HUES48 (cell line): Measurements from ENCODE around the gene TOLLIP.
"Not testable (repeated sequence)": the region's sequence is repeated elsewhere in the genome, so short reads cannot be mapped to it uniquely, and the experiment has no call there.

Source experiments
- H3K27ac ChIP-seq: one replicate; pipeline ENCODE4 v1.7.0; 2013; ENCODE audit warnings: low read depth, low read length, inconsistent platforms
- H3K27me3 ChIP-seq: 2 replicates; pipeline ENCODE4 v1.6.1; 2013; ENCODE audit warnings: mild to moderate bottlenecking, low read length; ENCODE audit not compliant: control insufficient read depth, insufficient read depth
- H3K36me3 ChIP-seq: 2 replicates; pipeline ENCODE4 v1.6.1; 2013; ENCODE audit warnings: low read length; ENCODE audit not compliant: control insufficient read depth, insufficient read depth
- H3K4me1 ChIP-seq: 2 replicates; pipeline ENCODE4 v1.6.1; 2013; ENCODE audit warnings: mild to moderate bottlenecking, low read length; ENCODE audit not compliant: control insufficient read depth, insufficient read depth
- H3K4me3 ChIP-seq: 2 replicates; pipeline ENCODE4 v1.5.1; 2013; ENCODE audit warnings: mild to moderate bottlenecking, low read depth, low read length
- H3K9ac ChIP-seq: 2 replicates; pipeline ENCODE4 v1.6.1; 2013; ENCODE audit warnings: mild to moderate bottlenecking, low read depth, low read length, moderate library complexity
- H3K9me3 ChIP-seq: 2 replicates; pipeline ENCODE4 v1.6.1; 2013; ENCODE audit warnings: low read length; ENCODE audit not compliant: control insufficient read depth, insufficient read depth

TOLLIP gene

DNA sequence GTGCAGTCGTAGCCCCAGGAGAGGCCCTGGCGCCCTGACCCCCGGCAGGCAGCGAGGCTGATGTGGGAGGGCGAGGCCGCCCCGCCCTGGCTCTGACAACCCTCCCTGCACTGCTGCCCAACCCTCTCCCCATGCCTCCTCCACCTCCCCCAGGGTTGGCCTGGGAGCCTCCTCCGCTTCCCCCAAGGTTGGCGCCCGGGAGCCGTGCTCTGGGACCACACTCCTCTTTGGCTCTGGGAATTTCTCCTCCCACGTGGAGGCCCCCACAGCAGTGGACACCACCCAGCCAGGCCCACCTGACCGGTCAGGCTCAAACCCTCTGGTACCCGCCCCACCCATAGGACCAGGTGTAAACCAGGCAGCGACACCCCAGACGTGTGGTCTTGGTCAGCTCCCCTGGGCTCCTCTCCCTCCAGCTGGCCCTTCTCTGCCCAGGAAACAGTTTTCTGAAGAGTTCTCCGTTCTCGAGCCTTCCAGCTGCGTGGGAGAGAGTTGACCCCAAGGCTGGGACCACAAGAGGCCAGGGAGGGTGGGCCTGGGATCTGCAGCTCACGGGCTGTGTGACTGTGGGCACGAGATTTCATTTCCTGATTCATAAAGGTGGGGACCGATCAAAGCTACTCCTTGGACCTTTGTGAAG lies 40.8 kb upstream of the TOLLIP start:
- H3K9ac ChIP-seq: no peak overlapping the region
- no peaks in the 10 kb centered on the region for H3K36me3 ChIP-seq
- no peaks in the 10 kb centered on the region for H3K27me3 ChIP-seq
- no peak overlapping the region for H3K27ac ChIP-seq
- H3K9me3 ChIP-seq: no peaks in the 10 kb centered on the region
- H3K4me3 ChIP-seq: no peak overlapping the region
- no peaks in the 10 kb centered on the region for H3K4me1 ChIP-seq

GRCh38 chr11:1349327-1350041 lies 40.1 kb upstream of the TOLLIP start:
- H3K27ac ChIP-seq: no peak overlapping the region
- H3K27me3 ChIP-seq: no peaks in the 10 kb centered on the region
- H3K9ac ChIP-seq: no peak overlapping the region
- H3K4me1 ChIP-seq: no peaks in the 10 kb centered on the region
- no peaks in the 10 kb centered on the region for H3K36me3 ChIP-seq
- H3K4me3 ChIP-seq: no peak overlapping the region
- no peaks in the 10 kb centered on the region for H3K9me3 ChIP-seq

GRCh38 chr11:1348796-1349326 lies 39.4 kb upstream of the TOLLIP start:
- H3K4me3 ChIP-seq: no peak overlapping the region
- H3K36me3 ChIP-seq: no peaks in the 10 kb centered on the region
- H3K27ac ChIP-seq: no peak overlapping the region
- H3K27me3 ChIP-seq: no peaks in the 10 kb centered on the region
- H3K9ac ChIP-seq: no peak overlapping the region
- no peaks in the 10 kb centered on the region for H3K9me3 ChIP-seq
- H3K4me1 ChIP-seq: no peaks in the 10 kb centered on the region

DNA sequence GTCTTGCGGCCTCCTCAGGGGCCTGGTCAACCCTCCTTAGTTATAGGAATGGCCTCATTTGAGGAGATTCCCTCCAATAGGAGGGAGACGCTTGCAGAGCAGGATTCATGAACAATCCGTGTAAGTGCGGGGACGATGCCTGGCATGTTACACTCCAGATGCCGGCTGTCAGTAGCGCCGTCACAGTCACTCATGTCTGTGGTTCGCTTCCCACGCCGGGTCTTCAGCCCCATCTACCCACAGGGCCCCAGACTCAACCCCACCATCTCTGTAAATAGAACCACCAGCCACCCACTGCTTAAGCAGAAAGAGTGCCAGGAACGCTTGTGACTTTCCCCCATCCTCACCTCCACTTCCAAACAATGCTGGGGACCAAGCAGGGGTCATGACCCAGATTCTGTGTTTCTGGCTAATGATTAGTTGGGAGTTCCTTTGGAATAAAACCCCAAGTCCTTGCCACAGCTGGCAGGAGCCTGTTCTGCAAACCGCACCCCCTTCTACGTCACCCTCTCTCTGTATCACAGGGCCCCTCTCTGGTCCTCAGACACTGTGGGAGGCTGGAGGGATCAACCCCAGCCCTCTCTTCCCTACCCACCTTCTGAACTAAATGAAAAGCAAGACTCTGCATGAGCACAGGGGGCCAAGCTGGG lies 38.8 kb upstream of the TOLLIP start:
- H3K27me3 ChIP-seq: no peaks in the 10 kb centered on the region
- H3K9me3 ChIP-seq: no peaks in the 10 kb centered on the region
- H3K36me3 ChIP-seq: no peaks in the 10 kb centered on the region
- no peak overlapping the region for H3K9ac ChIP-seq
- H3K27ac ChIP-seq: no peak overlapping the region
- no peak overlapping the region for H3K4me3 ChIP-seq
- H3K4me1 ChIP-seq: no peaks in the 10 kb centered on the region

GRCh38 chr11:1347411-1347999 lies 38.1 kb upstream of the TOLLIP start:
- H3K4me1 ChIP-seq, H3K27me3 ChIP-seq, H3K36me3 ChIP-seq, H3K4me3 ChIP-seq, H3K9me3 ChIP-seq, H3K9ac ChIP-seq, H3K27ac ChIP-seq: not testable (repeated sequence)

DNA sequence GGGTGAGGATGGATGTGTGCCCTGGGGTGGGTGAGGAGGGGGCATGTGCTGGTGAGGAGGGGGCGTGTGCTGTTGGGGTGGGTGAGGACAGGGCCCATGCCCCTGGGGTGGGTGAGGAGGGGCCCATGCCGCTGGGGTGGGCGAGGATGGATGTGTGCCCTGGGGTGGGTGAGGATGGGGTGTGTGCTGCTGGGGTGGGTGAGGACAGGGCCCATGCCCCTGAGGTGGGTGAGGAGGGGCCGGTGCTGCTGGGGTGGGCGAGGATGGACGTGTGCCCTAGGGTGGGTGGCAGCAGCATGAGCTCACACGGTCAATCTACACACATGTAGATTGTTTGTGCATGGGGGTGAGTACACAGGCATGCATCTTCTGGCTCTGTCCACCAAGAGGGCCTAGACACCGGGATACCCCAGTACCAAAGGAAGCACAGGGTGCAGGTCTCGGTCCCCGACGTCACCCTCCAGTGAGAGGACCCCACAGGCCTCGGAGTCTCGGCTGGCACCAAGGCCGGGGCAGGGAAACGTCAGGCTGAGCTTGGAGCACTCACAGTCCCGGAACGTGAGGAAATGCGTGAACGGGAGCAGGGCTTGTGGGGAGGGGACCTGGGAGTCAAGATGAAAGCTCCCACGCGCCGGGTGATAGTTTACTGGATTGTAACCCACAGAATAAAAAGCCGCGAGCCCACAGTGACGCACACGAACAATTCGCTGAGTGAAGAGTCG lies 37.4 kb upstream of the TOLLIP start:
- Histone ChIP-seq H3K27ac (no peak overlapping the region), H3K27me3 (no peaks in the 10 kb centered on the region)

DNA sequence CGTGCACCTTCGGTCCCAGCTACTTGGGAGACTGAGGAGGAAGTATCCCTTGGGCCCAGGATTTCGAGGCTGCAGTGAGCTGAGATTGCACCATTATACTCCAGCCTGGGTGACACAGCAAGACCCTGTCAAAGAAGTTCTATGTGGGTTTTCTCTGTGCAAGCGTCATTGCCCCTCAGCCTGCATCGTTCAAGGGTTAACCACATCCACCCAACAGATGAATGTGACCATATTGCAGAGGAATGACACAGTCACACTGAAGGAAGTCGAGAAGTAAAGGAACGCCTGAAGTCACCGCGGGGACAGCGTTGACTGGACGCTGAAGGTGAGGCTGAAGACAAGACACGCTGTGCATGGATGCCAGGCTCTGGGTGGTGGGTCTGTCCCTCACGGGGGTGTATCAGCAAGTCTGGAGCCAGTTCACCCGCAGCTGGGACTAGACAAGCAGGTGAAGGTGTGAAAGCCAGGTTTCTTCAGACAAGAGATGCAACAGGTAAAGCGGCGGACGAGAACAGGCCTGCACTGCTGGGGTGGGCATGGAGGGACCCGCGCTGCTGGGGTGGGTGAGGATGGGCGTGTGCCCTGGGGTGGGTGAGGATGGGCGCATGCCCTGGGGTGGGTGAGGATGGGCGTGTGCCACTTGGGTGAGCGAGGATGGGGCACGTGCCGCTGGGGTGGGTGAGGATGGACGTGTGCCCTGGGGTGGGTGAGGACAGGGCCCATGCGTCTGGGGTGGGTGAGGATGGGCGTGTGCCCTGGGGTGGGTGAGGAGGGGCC lies 36.5 kb upstream of the TOLLIP start:
- H3K4me1 ChIP-seq: no peaks in the 10 kb centered on the region
- H3K27me3 ChIP-seq: no peaks in the 10 kb centered on the region
- H3K36me3 ChIP-seq: no peaks in the 10 kb centered on the region
- no peak overlapping the region for H3K4me3 ChIP-seq
- H3K9me3 ChIP-seq: no peaks in the 10 kb centered on the region
- no peak overlapping the region for H3K9ac ChIP-seq
- H3K27ac ChIP-seq: no peak overlapping the region

More for the DNA sequence above, 37.4 kb upstream of the TOLLIP start:
- no peaks in the 10 kb centered on the region for H3K9me3 ChIP-seq
- H3K36me3 ChIP-seq: no peaks in the 10 kb centered on the region
- no peak overlapping the region for H3K4me3 ChIP-seq
- no peaks in the 10 kb centered on the region for H3K4me1 ChIP-seq
- no peak overlapping the region for H3K9ac ChIP-seq

- Histone ChIP-seq H3K27me3 (no peaks in the 10 kb centered on the region), H3K9me3 (no peaks in the 10 kb centered on the region), H3K36me3 (no peaks in the 10 kb centered on the region), H3K9ac (no peak overlapping the region), H3K4me3 (no peak overlapping the region), H3K27ac (no peak overlapping the region), H3K4me1 (no peaks in the 10 kb centered on the region)
Measured at GRCh38 chr11:1344056-1344635, 34.7 kb upstream of the TOLLIP start.

GRCh38 chr11:1343391-1344055 lies 34.1 kb upstream of the TOLLIP start:
- Histone ChIP-seq H3K4me1 (no peaks in the 10 kb centered on the region), H3K4me3 (no peak overlapping the region), H3K27me3 (peaks cover 5% of the 10 kb centered on the region; the same call in 1 of the 2 replicates), H3K27ac (no peak overlapping the region), H3K36me3 (no peaks in the 10 kb centered on the region), H3K9ac (no peak overlapping the region), H3K9me3 (no peaks in the 10 kb centered on the region)
